ENCODE data around the gene CRYGC. TPM values are rescaled to one million over a fixed set of nuclear protein-coding genes. Genes with fewer than 3 reads are reported as not detected.

The CRYGC gene
- total and polyA plus RNA-seq, 2 of the 8 experiments (the other 6 are each of a cell fraction or from before 2014, with no cell fraction given) = not detected

GRCh38 chr2:208125251-208125650 lies 4.4 kb downstream of the CRYGC start (continued):
- TF ChIP-seq ASH2L (IDR thresholded peaks at IDR 0.05; ENCODE audit: low read length) (no peak), SUZ12 (IDR thresholded peaks at IDR 0.05; ENCODE audit: low read length) (no peak), POU5F1 (IDR thresholded peaks at IDR 0.05; ENCODE audit: low read depth, low read length) (no peak), BCL11A (IDR thresholded peaks at IDR 0.05; ENCODE audit: low read depth in 2 of 2, low read length in 2 of 2) (no peak), BACH1 (IDR thresholded peaks at IDR 0.05; ENCODE audit: low read length) (no peak), BRCA1 (IDR thresholded peaks at IDR 0.05; ENCODE audit: low read depth, low read length) (no peak)

Data from H1 (cell line).